GM03348 (cell line): ENCODE results near the gene EDNRA.
A peak's percentile ranks its signal among the peaks of the same experiment; 100 is the strongest.
"Not testable (repeated sequence)": the region's sequence is repeated elsewhere in the genome, so short reads cannot be mapped to it uniquely, and the experiment has no call there.

ENCODE experiments used
- DNase-seq: peaks from one replicate; pipeline ENCODE4 v3.0.0; 2012; ENCODE audit warnings: low spot score

The EDNRA gene

GRCh38 chr4:147480891-147481576 lies at the start of gene EDNRA:
EDNRA (plus strand) TSS chr4:147481097; CDS start chr4:147485682, 4,585 bp downstream.
- peak; percentile 73 for DNase-seq

GRCh38 chr4:147434370-147434769 lies 46.5 kb upstream of the EDNRA start:
- DNase-seq, result not testable (repeated sequence)

- DNase-seq, result no peak
Measured at GRCh38 chr4:147440442-147440841, 40.5 kb upstream of the EDNRA start.

- no peak for DNase-seq
Measured at GRCh38 chr4:147447786-147448185, 33.1 kb upstream of the EDNRA start.

- DNase-seq, result peak; percentile 6
Measured at GRCh38 chr4:147453561-147454141, 27.2 kb upstream of the EDNRA start.

- DNase-seq, result no peak
Measured at GRCh38 chr4:147456706-147457105, 24.2 kb upstream of the EDNRA start.

GRCh38 chr4:147461161-147461560 lies 19.7 kb upstream of the EDNRA start:
- no peak for DNase-seq

- DNase-seq, result no peak
Measured at GRCh38 chr4:147463065-147463464, 17.8 kb upstream of the EDNRA start.

- no peak for DNase-seq
Measured at GRCh38 chr4:147465461-147465860, 15.4 kb upstream of the EDNRA start.

GRCh38 chr4:147477439-147477838 lies 3.5 kb upstream of the EDNRA start:
- no peak for DNase-seq

GRCh38 chr4:147479376-147479775 lies 1.5 kb upstream of the EDNRA start:
- DNase-seq, result no peak

GRCh38 chr4:147479786-147480185 lies 1.1 kb upstream of the EDNRA start:
- peak; percentile 45 for DNase-seq

- DNase-seq, result no peak
Measured at GRCh38 chr4:147480502-147480890, 401 bp upstream of the EDNRA start.

- no peak for DNase-seq
Measured at GRCh38 chr4:147481577-147482109, 746 bp downstream of the EDNRA start.

GRCh38 chr4:147482281-147482680 lies 1.4 kb downstream of the EDNRA start:
- DNase-seq, result no peak

- DNase-seq, result no peak
Measured at GRCh38 chr4:147485167-147485566, 4.3 kb downstream of the EDNRA start.

- no peak for DNase-seq
Measured at GRCh38 chr4:147487616-147488015, 6.7 kb downstream of the EDNRA start.

GRCh38 chr4:147488556-147488955 lies 7.7 kb downstream of the EDNRA start:
- DNase-seq, result no peak

- DNase-seq, result no peak
Measured at GRCh38 chr4:147491086-147491485, 10.2 kb downstream of the EDNRA start.

- DNase-seq, result no peak
Measured at GRCh38 chr4:147492306-147492705, 11.4 kb downstream of the EDNRA start.

- DNase-seq, result no peak
Measured at GRCh38 chr4:147492761-147493160, 11.9 kb downstream of the EDNRA start.

- DNase-seq, result no peak
Measured at GRCh38 chr4:147493307-147493706, 12.4 kb downstream of the EDNRA start.

GRCh38 chr4:147494301-147494700 lies 13.4 kb downstream of the EDNRA start:
- DNase-seq, result no peak

GRCh38 chr4:147496500-147496899 lies 15.6 kb downstream of the EDNRA start:
- no peak for DNase-seq
